Adrenal gland (tissue), 12 donors: ENCODE measurements around the gene ADAMTS6. TPM values are rescaled to one million over a fixed set of nuclear protein-coding genes. Genes with fewer than 3 reads are reported as not detected.

Experiments
- DNase-seq, 7 donors: peaks; one replicate each; pipeline ENCODE4 v3.0.0-alpha.2; 2019 to 2020
- H3K27ac ChIP-seq, 5 donors: fragments of 200-600 bp; sonication (generic) in 4 of 5; 1 replicate in 3 of 5; 2 replicates in 2 of 5; pipeline versions ENCODE4 v1.5.1 to v1.8.0; 2016 to 2020; ENCODE audit warnings: mild to moderate bottlenecking in 1 of 5
- H3K27me3 ChIP-seq: fragments of 200-600 bp; 2 replicates; pipeline ENCODE4 v1.8.0; 2021
- H3K36me3 ChIP-seq, 2 donors: fragments of 200-600 bp; replicated peaks in 1 of 2; 1 replicate in 1 of 2; 2 replicates in 1 of 2; pipeline versions ENCODE4 v1.5.1 to v1.8.0; 2018 to 2022
- H3K4me1 ChIP-seq, 2 donors: fragments of 200-600 bp; replicated peaks in 1 of 2; 1 replicate in 1 of 2; 2 replicates in 1 of 2; pipeline versions ENCODE4 v1.5.1 to v1.8.0; 2018 to 2021
- H3K4me3 ChIP-seq, 4 donors: fragments of 200-600 bp; sonication (generic) in 3 of 4; one replicate each; pipeline ENCODE4 v1.5.1; 2016 to 2018
- H3K9me3 ChIP-seq, 3 donors: fragments of 200-600 bp; sonication (generic) in 1 of 3; replicated peaks in 1 of 3; 1 replicate in 2 of 3; 2 replicates in 1 of 3; pipeline versions ENCODE4 v1.5.1 to v1.8.0; 2016 to 2021
- CTCF ChIP-seq, 6 experiments: fragments of 450-650 bp in 4 of 6; fragments of 200-600 bp in 2 of 6; sonication (generic) in 1 of 6; IDR thresholded peaks; 1 replicate in 5 of 6; 2 replicates in 1 of 6; pipeline versions ENCODE4 v1.5.1 to v1.8.0; 2016 to 2021; ENCODE audit warnings: antibody characterized with exemption in 6 of 6, mild to moderate bottlenecking in 2 of 6, moderate library complexity in 1 of 6
- POLR2A ChIP-seq, 2 donors: fragments of 450-650 bp; IDR thresholded peaks; one replicate each; pipeline ENCODE4 v1.6.1; 2017; ENCODE audit warnings: antibody characterized with exemption in 2 of 2, mild to moderate bottlenecking in 2 of 2, moderate library complexity in 1 of 2
- WGBS, 4 donors: extraction: QIAGEN DNeasy Blood & Tissue Kit in 2 of 4; methylation state at CpG; one replicate each; pipeline versions ENCODE4 v1.1.5 to v1.1.7; 2013 to 2017; 5-methylcytosine and 5-hydroxymethylcytosine counted together
- intact Hi-C, 2 donors: fragments of 100-400 bp; cut with DNase I; formaldehyde crosslinking; loops; one replicate each; pipeline versions ENCODE4 v1.14.1 to v1.15.0; 2022 to 2023
- polyA plus RNA-seq, 3 donors: library from polyadenylated mRNA; stranded (reverse); fragments of 200-250 nt in 2 of 3; fragments of 350-450 nt in 1 of 3; fragmentation: Illumina TruSeq in 1 of 3; extraction: RNeasy Lipid Tissue Mini Kit (QIAGEN cat#74804) in 1 of 3; gene quantifications; one replicate each; pipeline ENCODE4 v1.2.3, GENCODE V29; 2013 to 2014
- small RNA-seq, 2 donors: library from RNA; depleted of rRNA; stranded (forward); fragments of <200 nt; gene quantifications; one replicate each; pipeline ENCODE3, GENCODE V24; 2016
- total RNA-seq, 9 donors: library from RNA; depleted of rRNA in 4 of 9; stranded (reverse); fragments of >200 nt in 4 of 9; fragments of 120-200 nt in 1 of 9; fragmentation: NEBNext Ultra II Directional in 1 of 9; extraction: Animal tissue kit (Norgen Biotek cat#: 25700) in 1 of 9; gene quantifications; one replicate each; pipeline versions ENCODE4 v1.1.0 to v1.2.4, GENCODE V29; 2013 to 2023
- donor health status: healthy with polysubstance abuse.
- donor health status: Bipolar disorder and iron deficiency.
- donor health status: DM: yes; HTN: yes; CAD: no.
- donor health status: DM: no; HTN: no; CAD: no.
- donor health status: DM: no; HTN: no; CAD: no.
- donor health status: DM: yes; HTN: yes; CAD: no.

Gene ADAMTS6
- total and polyA plus RNA-seq, 12 donors: 0.24 to 11.9 (median 0.89) TPM

GRCh38 chr5:65102371-65102975, 379.2 kb downstream of the ADAMTS6 start:
- WGBS, 4 donors: 33 to 46% (median 38%) methylated on average over 14 to 17 of the region's 17 CpGs
- peak in 2 of 7 donors; percentile 9 to 19 for DNase-seq
- Histone ChIP-seq H3K27me3 (no peaks in the 10 kb centered on the region), H3K27ac (peak overlapping the region in 3 of 5 donors; percentile 77 to 89 (median 79)), H3K36me3 (no peaks in the 10 kb centered on the region), H3K4me1 (peaks cover 0 to 4% of the 10 kb centered on the region in 2 donors), H3K4me3 (peak overlapping the region in 2 of 4 donors; percentile 49 to 84), H3K9me3 (no peaks in the 10 kb centered on the region)
- TF ChIP-seq CTCF (IDR thresholded peaks at IDR 0.05) (no peak), POLR2A (IDR thresholded peaks at IDR 0.05) (no peak)
- intact Hi-C loops: loop anchor here in 1 of 2 donors (10.0 kb wide), 1 partner anchor 382 kb away; the partner anchor contains the start of gene ADAMTS6

- TF ChIP-seq CTCF (IDR thresholded peaks at IDR 0.05) (no peak), POLR2A (IDR thresholded peaks at IDR 0.05) (no peak)
- peaks cover 0 to 4% of the 10 kb centered on the region in 2 donors for H3K4me1 ChIP-seq
- no peak for DNase-seq
- 88 to 93% (median 91%) methylated on average over 8 of the region's 8 CpGs for WGBS, 4 donors
- no peak overlapping the region for H3K27ac ChIP-seq
- H3K9me3 ChIP-seq: no peaks in the 10 kb centered on the region
- no peaks in the 10 kb centered on the region for H3K36me3 ChIP-seq
- H3K4me3 ChIP-seq: no peak overlapping the region
- no peaks in the 10 kb centered on the region for H3K27me3 ChIP-seq
- intact Hi-C loops: loop anchor here in 1 of 2 donors (10.0 kb wide), 1 partner anchor 383 kb away; the partner anchor contains the start of gene ADAMTS6
Measured at GRCh38 chr5:65101632-65102100, 380.1 kb downstream of the ADAMTS6 start.

GRCh38 chr5:65100911-65101631, 380.6 kb downstream of the ADAMTS6 start:
- H3K9me3 ChIP-seq: no peaks in the 10 kb centered on the region
- TF ChIP-seq POLR2A (IDR thresholded peaks at IDR 0.05): no peak
- TF ChIP-seq CTCF (IDR thresholded peaks at IDR 0.05): peak; percentile 37 to 66 (median 56)
- H3K27ac ChIP-seq: no peak overlapping the region
- intact Hi-C loops: loop anchor here in 1 of 2 donors (10.0 kb wide), 1 partner anchor 384 kb away; the partner anchor contains the start of gene ADAMTS6
- H3K36me3 ChIP-seq: no peaks in the 10 kb centered on the region
- H3K27me3 ChIP-seq: no peaks in the 10 kb centered on the region
- H3K4me3 ChIP-seq: no peak overlapping the region
- 55 to 84% (median 58%) methylated on average over 6 to 9 of the region's 9 CpGs for WGBS, 4 donors
- peak; percentile 34 to 74 (median 70) for DNase-seq
- H3K4me1 ChIP-seq: peaks cover 0 to 4% of the 10 kb centered on the region in 2 donors

Small RNAs within 50 kb of the gene (small RNA-seq; reads per million reads assigned to genes)
- 0 reads per million in 2 donors for gene RF00019

Other genes with a start within 250 kb of the ADAMTS6 start
- 10 to 100 TPM in 1 of 9 donors, 1 to 10 TPM in 5, under 1 TPM in 2, not detected in 1; 0.69 to 13.7 (median 1.4) TPM for gene CENPK, start 81.2 kb upstream of the ADAMTS6 start, total RNA-seq
- 1 to 10 TPM in 1 of 3 donors, under 1 TPM in 2; 0.32 to 3.1 (median 0.77) TPM for gene CENPK, start 81.2 kb upstream of the ADAMTS6 start, polyA plus RNA-seq
- 100 to 1,000 TPM in 1 of 9 donors, 10 to 100 TPM in 8; 15.3 to 181 (median 26.5) TPM for gene PPWD1, start 81.4 kb upstream of the ADAMTS6 start, total RNA-seq
- gene PPWD1, start 81.4 kb upstream of the ADAMTS6 start, polyA plus RNA-seq: 10 to 100 TPM; 24.8 to 32.7 (median 30.4) TPM
- gene TRIM23, start 142.4 kb upstream of the ADAMTS6 start, total RNA-seq: 10 to 100 TPM; 12.8 to 32.2 (median 19.3) TPM
- 10 to 100 TPM in 1 of 3 donors, 1 to 10 TPM in 2; 4.2 to 14.1 (median 4.7) TPM for gene TRIM23, start 142.4 kb upstream of the ADAMTS6 start, polyA plus RNA-seq
- gene SHLD3, start 143.1 kb upstream of the ADAMTS6 start, total RNA-seq: 10 to 100 TPM in 1 of 9 donors, 1 to 10 TPM in 8; 1.0 to 11.7 (median 2.9) TPM
- gene SHLD3, start 143.1 kb upstream of the ADAMTS6 start, polyA plus RNA-seq: 1 to 10 TPM; 2.8 to 5.5 (median 3.9) TPM
- gene TRAPPC13, start 143.1 kb upstream of the ADAMTS6 start, total RNA-seq: 10 to 100 TPM in 8 of 9 donors, 1 to 10 TPM in 1; 9.8 to 53.6 (median 18.2) TPM
- gene TRAPPC13, start 143.1 kb upstream of the ADAMTS6 start, polyA plus RNA-seq: 10 to 100 TPM; 14.9 to 26.9 (median 19.5) TPM
- gene SGTB, start 240.2 kb upstream of the ADAMTS6 start, total RNA-seq: 1 to 10 TPM; 1.1 to 7.1 (median 4.3) TPM
- 1 to 10 TPM; 1.0 to 4.2 (median 1.7) TPM for gene SGTB, start 240.2 kb upstream of the ADAMTS6 start, polyA plus RNA-seq
- gene NLN, start 240.3 kb upstream of the ADAMTS6 start, total RNA-seq: 10 to 100 TPM in 2 of 9 donors, 1 to 10 TPM in 7; 4.3 to 14.1 (median 8.4) TPM
- 10 to 100 TPM in 1 of 3 donors, 1 to 10 TPM in 1, under 1 TPM in 1; 0.77 to 13.7 (median 2.0) TPM for gene NLN, start 240.3 kb upstream of the ADAMTS6 start, polyA plus RNA-seq